ENCODE results near the gene SHLD2.
"Not testable (repeated sequence)": the region's sequence is repeated elsewhere in the genome, so short reads cannot be mapped to it uniquely, and the experiment has no call there.

The SHLD2 gene

GRCh38 chr10:87142230-87143108, 47.5 kb downstream of the SHLD2 start:
- not testable (repeated sequence) for H3K36me3 ChIP-seq (ENCODE audit: insufficient read depth, low read length); H3K9me3 ChIP-seq (ENCODE audit: low read depth, low read length); H3K27ac ChIP-seq; H3K4me3 ChIP-seq; H3K9ac ChIP-seq (ENCODE audit: insufficient read length); DNase-seq (ENCODE audit: low read depth, low spot score)

- not testable (repeated sequence) for H3K36me3 ChIP-seq (ENCODE audit: insufficient read depth, low read length); H3K27ac ChIP-seq; DNase-seq (ENCODE audit: low read depth, low spot score); H3K9me3 ChIP-seq (ENCODE audit: low read depth, low read length); H3K4me3 ChIP-seq; H3K9ac ChIP-seq (ENCODE audit: insufficient read length)
Measured at GRCh38 chr10:87143109-87143418, 48.1 kb downstream of the SHLD2 start.

GRCh38 chr10:87145598-87145997, 50.6 kb downstream of the SHLD2 start:
- not testable (repeated sequence) for H3K36me3 ChIP-seq (ENCODE audit: insufficient read depth, low read length); H3K9ac ChIP-seq (ENCODE audit: insufficient read length)

GRCh38 chr10:87149020-87149609, 54.1 kb downstream of the SHLD2 start:
- H3K4me3 ChIP-seq; H3K9ac ChIP-seq (ENCODE audit: insufficient read length); DNase-seq (ENCODE audit: low read depth, low spot score); H3K27ac ChIP-seq; H3K36me3 ChIP-seq (ENCODE audit: insufficient read depth, low read length); H3K9me3 ChIP-seq (ENCODE audit: low read depth, low read length): not testable (repeated sequence)

More at GRCh38 chr10:87145598-87145997, 50.6 kb downstream of the SHLD2 start:
- H3K27ac ChIP-seq; H3K9me3 ChIP-seq (ENCODE audit: low read depth, low read length); H3K4me3 ChIP-seq; DNase-seq (ENCODE audit: low read depth, low spot score): not testable (repeated sequence)

- H3K27ac ChIP-seq; H3K36me3 ChIP-seq (ENCODE audit: insufficient read depth, low read length); H3K9ac ChIP-seq (ENCODE audit: insufficient read length); DNase-seq (ENCODE audit: low read depth, low spot score); H3K9me3 ChIP-seq (ENCODE audit: low read depth, low read length); H3K4me3 ChIP-seq: not testable (repeated sequence)
Measured at GRCh38 chr10:87151516-87151915, 56.5 kb downstream of the SHLD2 start.

- H3K27ac ChIP-seq; DNase-seq (ENCODE audit: low read depth, low spot score): not testable (repeated sequence)
Measured at GRCh38 chr10:87156841-87157240, 61.8 kb downstream of the SHLD2 start.

GRCh38 chr10:87157821-87158220, 62.8 kb downstream of the SHLD2 start:
- H3K9ac ChIP-seq (ENCODE audit: insufficient read length); H3K4me3 ChIP-seq; H3K36me3 ChIP-seq (ENCODE audit: insufficient read depth, low read length); H3K27ac ChIP-seq; H3K9me3 ChIP-seq (ENCODE audit: low read depth, low read length); DNase-seq (ENCODE audit: low read depth, low spot score): not testable (repeated sequence)

More at GRCh38 chr10:87156841-87157240, 61.8 kb downstream of the SHLD2 start:
- H3K9me3 ChIP-seq (ENCODE audit: low read depth, low read length); H3K4me3 ChIP-seq; H3K36me3 ChIP-seq (ENCODE audit: insufficient read depth, low read length); H3K9ac ChIP-seq (ENCODE audit: insufficient read length): not testable (repeated sequence)

- H3K27ac ChIP-seq; H3K9me3 ChIP-seq (ENCODE audit: low read depth, low read length); H3K4me3 ChIP-seq; H3K9ac ChIP-seq (ENCODE audit: insufficient read length); DNase-seq (ENCODE audit: low read depth, low spot score); H3K36me3 ChIP-seq (ENCODE audit: insufficient read depth, low read length): not testable (repeated sequence)
Measured at GRCh38 chr10:87162703-87163293, 67.8 kb downstream of the SHLD2 start.

GRCh38 chr10:87163414-87163813, 68.4 kb downstream of the SHLD2 start:
- H3K27ac ChIP-seq; DNase-seq (ENCODE audit: low read depth, low spot score); H3K36me3 ChIP-seq (ENCODE audit: insufficient read depth, low read length); H3K9ac ChIP-seq (ENCODE audit: insufficient read length); H3K9me3 ChIP-seq (ENCODE audit: low read depth, low read length); H3K4me3 ChIP-seq: not testable (repeated sequence)

- H3K36me3 ChIP-seq (ENCODE audit: insufficient read depth, low read length); H3K9me3 ChIP-seq (ENCODE audit: low read depth, low read length); DNase-seq (ENCODE audit: low read depth, low spot score); H3K27ac ChIP-seq; H3K4me3 ChIP-seq; H3K9ac ChIP-seq (ENCODE audit: insufficient read length): not testable (repeated sequence)
Measured at GRCh38 chr10:87169857-87170256, 74.9 kb downstream of the SHLD2 start.

- H3K27ac ChIP-seq = not testable (repeated sequence)
Measured at GRCh38 chr10:87170705-87171104, 75.7 kb downstream of the SHLD2 start.

GRCh38 chr10:87171670-87172069, 76.7 kb downstream of the SHLD2 start:
- H3K27ac ChIP-seq; H3K4me3 ChIP-seq; H3K9ac ChIP-seq (ENCODE audit: insufficient read length); DNase-seq (ENCODE audit: low read depth, low spot score); H3K9me3 ChIP-seq (ENCODE audit: low read depth, low read length); H3K36me3 ChIP-seq (ENCODE audit: insufficient read depth, low read length): not testable (repeated sequence)

More at GRCh38 chr10:87170705-87171104, 75.7 kb downstream of the SHLD2 start:
- H3K36me3 ChIP-seq (ENCODE audit: insufficient read depth, low read length); H3K4me3 ChIP-seq; H3K9me3 ChIP-seq (ENCODE audit: low read depth, low read length); H3K9ac ChIP-seq (ENCODE audit: insufficient read length); DNase-seq (ENCODE audit: low read depth, low spot score): not testable (repeated sequence)

GRCh38 chr10:87172178-87172577, 77.2 kb downstream of the SHLD2 start:
- not testable (repeated sequence) for DNase-seq (ENCODE audit: low read depth, low spot score); H3K36me3 ChIP-seq (ENCODE audit: insufficient read depth, low read length); H3K27ac ChIP-seq; H3K9me3 ChIP-seq (ENCODE audit: low read depth, low read length); H3K4me3 ChIP-seq; H3K9ac ChIP-seq (ENCODE audit: insufficient read length)

- not testable (repeated sequence) for H3K4me3 ChIP-seq; H3K36me3 ChIP-seq (ENCODE audit: insufficient read depth, low read length); DNase-seq (ENCODE audit: low read depth, low spot score); H3K9ac ChIP-seq (ENCODE audit: insufficient read length); H3K27ac ChIP-seq; H3K9me3 ChIP-seq (ENCODE audit: low read depth, low read length)
Measured at GRCh38 chr10:87177587-87177986, 82.6 kb downstream of the SHLD2 start.

All from SK-N-MC (cell line).